GM23338 (cell line): ENCODE measurements around the gene DENND4B. TPM values are rescaled to one million over a fixed set of nuclear protein-coding genes. Genes with fewer than 3 reads are reported as not detected.

Experiments
- ATAC-seq: fragments of 200-7000 bp; cut with Tn5 transposase; 3 replicates; pipeline ENCODE4 v1.9.1; 2020
- DNase-seq: peaks from one replicate; pipeline ENCODE4 v3.0.0-alpha.2; 2015; ENCODE audit warnings: low spot score
- H2AFZ ChIP-seq: fragments of 200-600 bp; sonication (generic); 2 replicates; pipeline ENCODE4 v1.8.0; 2016; ENCODE audit warnings: antibody characterized with exemption, mild to moderate bottlenecking, moderate library complexity
- H3F3A ChIP-seq: fragments of 200-600 bp; sonication (generic); replicated peaks from 2 replicates; pipeline ENCODE4 v1.8.0; 2017; ENCODE audit warnings: antibody characterized with exemption, mixed run types, low read depth
- H3K27ac ChIP-seq: fragments of 200-600 bp; sonication (generic); 2 replicates; pipeline ENCODE4 v1.6.1; 2016; ENCODE audit warnings: low read depth
- H3K27me3 ChIP-seq: fragments of 200-600 bp; sonication (generic); 2 replicates; pipeline ENCODE4 v1.8.0; 2016; ENCODE audit warnings: mild to moderate bottlenecking, mixed run types, moderate library complexity; ENCODE audit not compliant: insufficient read depth
- H3K36me3 ChIP-seq: fragments of 200-600 bp; sonication (generic); 2 replicates; pipeline ENCODE4 v1.8.0; 2016; ENCODE audit warnings: mild to moderate bottlenecking; ENCODE audit not compliant: insufficient read depth
- H3K4me1 ChIP-seq: fragments of 200-600 bp; sonication (generic); 2 replicates; pipeline ENCODE4 v1.8.0; 2016; ENCODE audit warnings: mild to moderate bottlenecking, moderate library complexity; ENCODE audit not compliant: insufficient read depth
- H3K4me2 ChIP-seq: fragments of 200-600 bp; sonication (generic); 2 replicates; pipeline ENCODE4 v1.7.1; 2017; ENCODE audit warnings: mixed run types
- H3K4me3 ChIP-seq: fragments of 200-600 bp; sonication (generic); 2 replicates; pipeline ENCODE4 v1.6.1; 2016; ENCODE audit warnings: mixed run types
- H3K79me2 ChIP-seq: fragments of 200-600 bp; sonication (generic); replicated peaks from 2 replicates; pipeline ENCODE4 v1.8.0; 2017; ENCODE audit warnings: mild to moderate bottlenecking; ENCODE audit not compliant: insufficient read depth
- H3K9me2 ChIP-seq: fragments of 200-600 bp; sonication (generic); 2 replicates; pipeline ENCODE4 v1.8.0; 2017; ENCODE audit not compliant: insufficient read depth
- H4K20me1 ChIP-seq: fragments of 200-600 bp; sonication (generic); replicated peaks from 2 replicates; pipeline ENCODE4 v1.8.0; 2017; ENCODE audit warnings: mild to moderate bottlenecking; ENCODE audit not compliant: insufficient read depth
- H3K27ac Mint-ChIP-seq: 2 replicates; pipeline ENCODE4 v1.8.0; 2020; ENCODE audit warnings: inconsistent platforms, mild to moderate bottlenecking, moderate library complexity, mixed read lengths
- H3K27me3 Mint-ChIP-seq: 3 replicates; pipeline ENCODE4 v1.8.0; 2022; ENCODE audit warnings: low read depth, mild to moderate bottlenecking, moderate library complexity, mixed read lengths, inconsistent platforms; ENCODE audit not compliant: insufficient read depth, poor library complexity
- H3K36me3 Mint-ChIP-seq: 3 replicates; pipeline ENCODE4 v1.8.0; 2021; ENCODE audit warnings: low read depth, mild to moderate bottlenecking, inconsistent platforms, moderate library complexity, mixed read lengths
- H3K4me1 Mint-ChIP-seq: 3 replicates; pipeline ENCODE4 v1.8.0; 2020; ENCODE audit warnings: mild to moderate bottlenecking, inconsistent platforms, mixed read lengths
- H3K4me3 Mint-ChIP-seq: 3 replicates; pipeline ENCODE4 v1.8.0; 2021; ENCODE audit warnings: moderate library complexity, mild to moderate bottlenecking, inconsistent platforms, mixed read lengths
- H3K9me3 Mint-ChIP-seq: 3 replicates; pipeline ENCODE4 v1.8.0; 2020; ENCODE audit warnings: moderate library complexity, mild to moderate bottlenecking, inconsistent platforms, mixed read lengths
- CREB1 ChIP-seq: fragments of 250-450 bp; sonication (Bioruptor Pico); IDR thresholded peaks from 2 replicates; pipeline ENCODE4 v1.5.0; 2020; ENCODE audit warnings: low read depth, mild to moderate bottlenecking, moderate library complexity
- EZH2phosphoT487 ChIP-seq: fragments of 200-600 bp; sonication (generic); IDR thresholded peaks from one replicate; pipeline ENCODE4 v1.8.1; 2018; ENCODE audit warnings: antibody characterized with exemption; ENCODE audit not compliant: unreplicated experiment
- POLR2AphosphoS5 ChIP-seq: IDR thresholded peaks from 2 replicates; pipeline ENCODE4 v1.6.1; 2016; ENCODE audit warnings: antibody characterized with exemption, low read depth
- STAT1 ChIP-seq: IDR thresholded peaks from one replicate; pipeline ENCODE4 v1.6.1; 2016; ENCODE audit warnings: antibody characterized with exemption; ENCODE audit not compliant: unreplicated experiment
- ZNF114 ChIP-seq: fragments of 250-450 bp; sonication (Bioruptor Pico); IDR thresholded peaks from 2 replicates; pipeline ENCODE4 v1.5.0; 2020; ENCODE audit warnings: mild to moderate bottlenecking, moderate library complexity
- polyA plus RNA-seq: library from polyadenylated mRNA; unstranded; fragments of >200 nt; fragmentation: Nextera tagmentation; extraction: Ambion mirVana; gene quantifications from 2 replicates; pipeline ENCODE4 v1.2.1, GENCODE V29; 2016
- total RNA-seq: library from RNA; depleted of rRNA; stranded (reverse); fragments of >200 nt; shearing (Covaris generic); gene quantifications from 2 replicates; pipeline ENCODE4 v1.2.3, GENCODE V29; 2014
- TF ChIP-seq, protein P1 (sequence below): IDR thresholded peaks from one replicate; pipeline ENCODE4 v1.6.1; 2018; ENCODE audit warnings: antibody characterized with exemption; ENCODE audit not compliant: unreplicated experiment

DENND4B gene
- total and polyA plus RNA-seq, 2 experiments from 2014 or later, result 29.4 to 57.0 TPM

DNA sequence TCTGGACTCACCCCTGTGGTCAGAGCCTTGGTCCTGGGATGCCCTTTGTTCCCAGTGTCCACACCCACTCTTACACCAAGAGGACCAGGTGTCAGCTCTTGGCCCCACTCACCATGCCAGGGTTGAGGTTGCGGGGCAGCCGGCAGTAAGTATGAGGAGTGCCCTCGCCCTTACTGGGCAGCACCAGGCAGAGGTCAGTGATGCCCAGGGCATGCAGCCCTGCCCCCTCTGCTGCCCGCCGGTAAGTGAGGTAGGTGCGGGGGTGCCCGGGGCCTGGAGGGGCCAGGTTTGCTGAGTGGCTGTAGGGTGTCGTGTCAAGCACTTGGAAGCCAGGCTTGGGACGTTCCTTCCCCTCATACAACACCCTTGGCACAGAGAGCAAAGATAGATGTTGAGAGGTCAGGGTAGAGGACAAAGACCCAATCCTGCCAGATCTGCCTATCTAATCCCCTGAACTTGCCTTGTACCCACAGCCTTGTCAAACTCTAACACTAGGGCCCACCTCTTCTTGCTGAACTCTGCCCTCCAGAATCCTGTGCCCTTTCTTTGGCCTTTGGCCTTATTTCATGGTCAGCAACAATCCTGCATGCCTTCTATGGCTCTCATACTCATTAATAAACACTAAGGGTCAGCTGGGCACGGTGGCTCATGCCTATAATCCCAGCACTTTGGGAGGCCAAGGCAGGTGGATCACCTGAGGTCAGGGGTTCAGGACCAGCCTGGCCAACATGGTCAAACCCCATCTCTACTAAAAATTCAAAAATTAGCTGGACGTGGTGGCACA, 3.6 kb downstream of the DENND4B start:
- Histone ChIP-seq H3F3A (peaks cover 5% of the 10 kb centered on the region; the same call in 1 of the 2 replicates), H3K36me3 (peaks cover under 1% of the 10 kb centered on the region), H3K4me2 (no peak overlapping the region), H3K9me2 (no peaks in the 10 kb centered on the region), H3K27ac (no peak overlapping the region), H3K79me2 (peaks cover 16% of the 10 kb centered on the region), H2AFZ (no peak overlapping the region), H3K4me3 (no peak overlapping the region), H4K20me1 (no peaks in the 10 kb centered on the region), H3K27me3 (no peaks in the 10 kb centered on the region), H3K4me1 (peaks cover 10% of the 10 kb centered on the region; the same call in 1 of the 2 replicates)
- Mint-ChIP-seq H3K4me1 (peaks cover 18% of the 10 kb centered on the region), H3K27me3 (peaks cover 22% of the 10 kb centered on the region), H3K9me3 (no peaks in the 10 kb centered on the region; the same call in 2 of the 3 replicates), H3K27ac (no peak overlapping the region), H3K4me3 (no peak overlapping the region; the same call in 2 of the 3 replicates), H3K36me3 (peaks cover 46% of the 10 kb centered on the region)
- ATAC-seq (no peak), DNase-seq (no peak)
- TF ChIP-seq, protein P1, sequence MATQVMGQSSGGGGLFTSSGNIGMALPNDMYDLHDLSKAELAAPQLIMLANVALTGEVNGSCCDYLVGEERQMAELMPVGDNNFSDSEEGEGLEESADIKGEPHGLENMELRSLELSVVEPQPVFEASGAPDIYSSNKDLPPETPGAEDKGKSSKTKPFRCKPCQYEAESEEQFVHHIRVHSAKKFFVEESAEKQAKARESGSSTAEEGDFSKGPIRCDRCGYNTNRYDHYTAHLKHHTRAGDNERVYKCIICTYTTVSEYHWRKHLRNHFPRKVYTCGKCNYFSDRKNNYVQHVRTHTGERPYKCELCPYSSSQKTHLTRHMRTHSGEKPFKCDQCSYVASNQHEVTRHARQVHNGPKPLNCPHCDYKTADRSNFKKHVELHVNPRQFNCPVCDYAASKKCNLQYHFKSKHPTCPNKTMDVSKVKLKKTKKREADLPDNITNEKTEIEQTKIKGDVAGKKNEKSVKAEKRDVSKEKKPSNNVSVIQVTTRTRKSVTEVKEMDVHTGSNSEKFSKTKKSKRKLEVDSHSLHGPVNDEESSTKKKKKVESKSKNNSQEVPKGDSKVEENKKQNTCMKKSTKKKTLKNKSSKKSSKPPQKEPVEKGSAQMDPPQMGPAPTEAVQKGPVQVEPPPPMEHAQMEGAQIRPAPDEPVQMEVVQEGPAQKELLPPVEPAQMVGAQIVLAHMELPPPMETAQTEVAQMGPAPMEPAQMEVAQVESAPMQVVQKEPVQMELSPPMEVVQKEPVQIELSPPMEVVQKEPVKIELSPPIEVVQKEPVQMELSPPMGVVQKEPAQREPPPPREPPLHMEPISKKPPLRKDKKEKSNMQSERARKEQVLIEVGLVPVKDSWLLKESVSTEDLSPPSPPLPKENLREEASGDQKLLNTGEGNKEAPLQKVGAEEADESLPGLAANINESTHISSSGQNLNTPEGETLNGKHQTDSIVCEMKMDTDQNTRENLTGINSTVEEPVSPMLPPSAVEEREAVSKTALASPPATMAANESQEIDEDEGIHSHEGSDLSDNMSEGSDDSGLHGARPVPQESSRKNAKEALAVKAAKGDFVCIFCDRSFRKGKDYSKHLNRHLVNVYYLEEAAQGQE, result no peak
- no peak for TF ChIP-seq ZNF114 (CRISPR knock-in tag)

DNA sequence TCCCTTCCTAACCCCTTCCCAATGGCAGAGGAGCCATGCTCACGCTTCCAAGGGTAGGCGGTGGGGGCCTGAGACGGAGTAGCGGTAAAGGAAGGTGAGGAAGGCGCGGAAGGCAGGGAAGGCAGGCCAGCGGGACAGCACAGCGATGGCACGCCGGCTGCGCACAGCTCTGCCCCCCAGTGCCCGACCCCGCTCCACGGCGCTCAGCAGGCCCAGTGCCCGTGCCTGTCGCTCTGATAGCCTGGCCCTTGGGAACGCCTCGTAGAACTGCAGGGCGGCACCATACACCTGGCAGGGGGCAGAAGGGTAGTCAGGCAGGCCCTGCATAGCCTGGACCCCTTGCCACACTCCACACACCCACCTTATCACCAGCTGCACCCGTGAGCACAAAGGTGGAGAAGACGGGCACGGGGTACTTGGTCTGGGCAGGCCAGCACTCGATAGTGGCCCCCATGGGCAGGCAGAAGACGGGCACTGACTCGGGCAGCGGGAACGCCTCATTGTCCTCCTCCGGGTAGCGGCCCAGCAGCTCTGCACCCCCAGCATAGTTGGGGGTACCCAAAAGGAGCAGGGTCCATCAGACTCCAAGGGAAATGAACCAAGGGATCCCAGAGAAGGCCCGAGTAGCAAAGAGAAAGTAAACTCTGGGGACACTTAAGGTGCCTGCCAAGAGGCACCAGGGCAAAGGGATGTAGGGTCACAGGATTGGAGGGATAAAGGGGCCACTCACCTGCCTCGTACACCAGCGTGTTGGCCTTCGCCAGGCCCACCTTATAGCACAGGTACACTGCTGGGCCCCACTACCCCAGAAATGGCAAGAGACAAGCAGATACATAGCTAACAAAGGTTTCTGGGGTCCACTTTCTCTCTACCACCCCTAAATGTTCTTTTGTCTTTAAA, 4.4 kb downstream of the DENND4B start:
- DNase-seq (no peak), ATAC-seq (no peak)
- Histone ChIP-seq H3K27ac (no peak overlapping the region), H3K4me3 (no peak overlapping the region), H3K79me2 (peaks cover 16% of the 10 kb centered on the region), H3K9me2 (no peaks in the 10 kb centered on the region), H3K4me2 (no peak overlapping the region), H4K20me1 (no peaks in the 10 kb centered on the region), H3K36me3 (peaks cover 10% of the 10 kb centered on the region), H3K4me1 (peaks cover 9% of the 10 kb centered on the region; the same call in 1 of the 2 replicates), H3K27me3 (no peaks in the 10 kb centered on the region), H3F3A (peaks cover 4% of the 10 kb centered on the region; the same call in 1 of the 2 replicates), H2AFZ (no peak overlapping the region)
- Mint-ChIP-seq H3K4me1 (peaks cover 11% of the 10 kb centered on the region), H3K27me3 (peaks cover 19% of the 10 kb centered on the region), H3K4me3 (no peak overlapping the region), H3K27ac (no peak overlapping the region), H3K9me3 (no peaks in the 10 kb centered on the region; the same call in 2 of the 3 replicates), H3K36me3 (peaks cover 51% of the 10 kb centered on the region)
- TF ChIP-seq CREB1 (CRISPR knock-in tag) (no peak), POLR2AphosphoS5 (no peak), EZH2phosphoT487 (no peak), ZNF114 (CRISPR knock-in tag) (no peak), STAT1 (no peak)
- TF ChIP-seq, protein P1, result no peak
